Neutrophil (primary cell): ENCODE measurements around the gene COL8A2.

Source experiments
- H3K27ac ChIP-seq: fragments of 200-600 bp; sonication (generic); 2 replicates; pipeline ENCODE4 v1.5.1; 2016; ENCODE audit warnings: mild to moderate bottlenecking, moderate library complexity
- H3K27me3 ChIP-seq: fragments of 200-600 bp; sonication (generic); 2 replicates; pipeline ENCODE4 v1.6.0; 2016; ENCODE audit warnings: mild to moderate bottlenecking
- H3K36me3 ChIP-seq: fragments of 200-600 bp; sonication (generic); 2 replicates; pipeline ENCODE4 v1.5.1; 2017
- H3K4me1 ChIP-seq, 2 experiments: fragments of 200-600 bp in 1 of 2; sonication (generic) in 1 of 2; 1 replicate in 1 of 2; 2 replicates in 1 of 2; pipeline versions ENCODE4 v1.5.1 to v1.6.1; 2013 to 2016; ENCODE audit warnings: low read depth in 1 of 2, low read length in 1 of 2, mild to moderate bottlenecking in 1 of 2, moderate library complexity in 1 of 2; ENCODE audit not compliant: control insufficient read depth in 1 of 2, insufficient read depth in 1 of 2
- H3K4me3 ChIP-seq, 2 experiments: fragments of 200-600 bp in 1 of 2; sonication (generic) in 1 of 2; 1 replicate in 1 of 2; 2 replicates in 1 of 2; pipeline ENCODE4 v1.5.1; 2013 to 2016; ENCODE audit warnings: low read depth in 1 of 2, low read length in 1 of 2, mild to moderate bottlenecking in 1 of 2, moderate library complexity in 1 of 2
- H3K9me3 ChIP-seq: fragments of 200-600 bp; sonication (generic); 2 replicates; pipeline ENCODE4 v1.5.1; 2016
- TF ChIP-seq, protein P1 (sequence below): fragments of 200-600 bp; sonication (generic); IDR thresholded peaks from 2 replicates; pipeline ENCODE4 v1.5.1; 2016; ENCODE audit warnings: antibody characterized with exemption

Gene COL8A2

DNA sequence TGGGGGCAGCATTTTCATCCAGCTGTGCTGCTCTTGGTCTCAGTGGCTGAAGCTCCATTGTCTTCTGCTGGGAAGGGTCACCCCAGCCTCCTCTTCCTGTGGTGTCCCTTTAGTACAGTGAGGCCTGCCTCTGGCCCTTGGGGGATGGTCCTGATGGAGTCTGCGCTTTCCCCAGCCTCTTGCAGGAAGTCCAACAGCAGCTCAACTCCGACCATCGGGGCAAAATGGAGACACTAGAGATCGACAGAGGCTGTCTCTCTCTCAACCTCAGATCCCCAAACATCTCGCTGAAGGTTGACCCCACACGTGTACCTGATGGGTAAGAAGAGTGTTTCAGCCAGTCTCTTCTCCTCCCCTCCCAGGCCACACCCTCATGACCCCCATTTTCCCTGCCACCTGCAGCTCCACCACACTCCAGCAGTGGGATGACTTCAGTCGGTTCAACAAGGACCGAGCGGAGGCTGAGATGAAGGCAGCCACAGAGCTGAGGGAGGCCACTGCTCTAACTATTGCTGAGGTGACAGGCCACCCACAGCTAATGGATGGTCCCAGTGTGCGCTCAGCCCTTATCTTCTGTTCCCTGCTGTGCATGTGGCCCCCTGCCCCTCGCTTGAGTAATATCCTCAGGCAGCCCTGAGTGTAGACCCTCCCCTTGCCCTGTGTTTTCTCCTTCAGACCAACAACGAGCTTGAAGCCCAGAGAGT, 38.3 kb downstream of the COL8A2 start:
- Histone ChIP-seq H3K27me3 (peaks cover 22% of the 10 kb centered on the region), H3K9me3 (no peaks in the 10 kb centered on the region)
- TF ChIP-seq, protein P1, sequence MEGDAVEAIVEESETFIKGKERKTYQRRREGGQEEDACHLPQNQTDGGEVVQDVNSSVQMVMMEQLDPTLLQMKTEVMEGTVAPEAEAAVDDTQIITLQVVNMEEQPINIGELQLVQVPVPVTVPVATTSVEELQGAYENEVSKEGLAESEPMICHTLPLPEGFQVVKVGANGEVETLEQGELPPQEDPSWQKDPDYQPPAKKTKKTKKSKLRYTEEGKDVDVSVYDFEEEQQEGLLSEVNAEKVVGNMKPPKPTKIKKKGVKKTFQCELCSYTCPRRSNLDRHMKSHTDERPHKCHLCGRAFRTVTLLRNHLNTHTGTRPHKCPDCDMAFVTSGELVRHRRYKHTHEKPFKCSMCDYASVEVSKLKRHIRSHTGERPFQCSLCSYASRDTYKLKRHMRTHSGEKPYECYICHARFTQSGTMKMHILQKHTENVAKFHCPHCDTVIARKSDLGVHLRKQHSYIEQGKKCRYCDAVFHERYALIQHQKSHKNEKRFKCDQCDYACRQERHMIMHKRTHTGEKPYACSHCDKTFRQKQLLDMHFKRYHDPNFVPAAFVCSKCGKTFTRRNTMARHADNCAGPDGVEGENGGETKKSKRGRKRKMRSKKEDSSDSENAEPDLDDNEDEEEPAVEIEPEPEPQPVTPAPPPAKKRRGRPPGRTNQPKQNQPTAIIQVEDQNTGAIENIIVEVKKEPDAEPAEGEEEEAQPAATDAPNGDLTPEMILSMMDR: no peak

DNA sequence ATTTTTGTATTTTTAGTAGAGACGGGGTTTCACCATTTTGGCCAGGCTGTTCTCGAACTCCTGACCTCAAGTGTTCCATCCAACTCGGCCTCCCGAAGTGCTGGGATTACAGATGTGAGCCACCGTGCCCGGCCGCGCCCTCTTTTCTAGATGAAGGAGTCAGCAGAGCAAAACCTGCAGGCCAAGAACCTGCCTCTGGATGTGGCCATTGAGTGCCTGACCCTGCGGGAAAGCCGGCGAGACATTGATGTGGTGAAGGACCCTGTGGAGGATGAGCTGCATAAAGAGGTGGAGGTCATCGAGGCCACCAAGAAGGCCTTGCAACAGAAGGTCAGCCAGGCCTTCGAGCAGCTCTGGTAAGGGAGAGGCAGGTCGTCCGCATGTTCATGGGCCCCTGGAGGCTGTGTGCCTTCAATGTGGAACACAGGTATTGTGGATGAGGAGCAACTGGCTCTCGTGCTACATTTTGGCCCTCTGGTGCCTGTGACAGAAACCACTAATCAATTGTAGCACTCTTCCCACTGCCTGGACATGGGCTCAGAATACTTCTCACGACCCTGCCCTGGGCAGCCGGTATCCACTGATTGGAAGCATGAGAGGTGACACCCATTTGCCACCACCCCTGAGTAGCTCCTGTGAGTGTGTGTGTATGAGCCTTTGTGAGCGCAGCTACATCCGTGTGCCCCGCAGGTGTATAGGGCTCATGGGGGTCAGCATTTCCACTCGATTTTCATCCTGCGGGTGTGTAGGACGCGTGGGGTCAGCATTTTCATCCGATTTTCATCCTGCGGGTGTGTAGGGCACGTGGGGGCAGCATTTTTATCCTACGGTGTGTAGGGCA, 39.1 kb downstream of the COL8A2 start:
- Histone ChIP-seq H3K27ac (no peak overlapping the region), H3K4me1 (peaks cover 36 to 37% of the 10 kb centered on the region in 2 experiments)

More for the DNA sequence above, 38.3 kb downstream of the COL8A2 start:
- no peak overlapping the region for H3K27ac ChIP-seq
- no peak overlapping the region for H3K4me3 ChIP-seq
- H3K4me1 ChIP-seq: peaks cover 36 to 37% of the 10 kb centered on the region in 2 experiments
- H3K36me3 ChIP-seq: peaks cover 10% of the 10 kb centered on the region

DNA sequence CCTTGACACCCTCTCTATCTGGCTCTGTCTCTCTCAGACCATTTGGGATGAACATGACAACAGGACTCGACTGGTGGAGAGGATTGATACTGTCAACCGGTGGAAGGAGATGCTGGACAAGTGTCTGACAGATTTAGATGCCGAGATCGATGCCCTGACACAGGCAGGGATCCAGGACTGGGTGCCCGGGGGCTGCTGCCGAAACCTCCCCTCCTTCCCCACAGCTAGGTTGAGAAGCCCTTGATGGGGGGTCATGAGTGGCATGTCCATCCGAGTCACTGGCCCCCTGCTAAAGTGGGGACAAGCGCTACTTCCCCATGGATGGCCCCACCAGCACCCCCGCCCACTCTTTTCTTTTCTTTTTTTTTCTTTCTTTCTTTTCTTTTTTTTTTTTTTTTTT, 39.9 kb downstream of the COL8A2 start:
- no peak overlapping the region for H3K4me3 ChIP-seq
- peaks cover 32 to 35% of the 10 kb centered on the region in 2 experiments for H3K4me1 ChIP-seq
- H3K9me3 ChIP-seq: no peaks in the 10 kb centered on the region
- TF ChIP-seq, protein P1: no peak
- peaks cover 22% of the 10 kb centered on the region for H3K27me3 ChIP-seq
- no peaks in the 10 kb centered on the region for H3K36me3 ChIP-seq
- no peak overlapping the region for H3K27ac ChIP-seq

More for the DNA sequence above, 39.1 kb downstream of the COL8A2 start:
- no peak overlapping the region for H3K4me3 ChIP-seq
- TF ChIP-seq, protein P1: no peak
- no peaks in the 10 kb centered on the region for H3K9me3 ChIP-seq
- peaks cover 2% of the 10 kb centered on the region for H3K36me3 ChIP-seq
- peaks cover 22% of the 10 kb centered on the region for H3K27me3 ChIP-seq

DNA sequence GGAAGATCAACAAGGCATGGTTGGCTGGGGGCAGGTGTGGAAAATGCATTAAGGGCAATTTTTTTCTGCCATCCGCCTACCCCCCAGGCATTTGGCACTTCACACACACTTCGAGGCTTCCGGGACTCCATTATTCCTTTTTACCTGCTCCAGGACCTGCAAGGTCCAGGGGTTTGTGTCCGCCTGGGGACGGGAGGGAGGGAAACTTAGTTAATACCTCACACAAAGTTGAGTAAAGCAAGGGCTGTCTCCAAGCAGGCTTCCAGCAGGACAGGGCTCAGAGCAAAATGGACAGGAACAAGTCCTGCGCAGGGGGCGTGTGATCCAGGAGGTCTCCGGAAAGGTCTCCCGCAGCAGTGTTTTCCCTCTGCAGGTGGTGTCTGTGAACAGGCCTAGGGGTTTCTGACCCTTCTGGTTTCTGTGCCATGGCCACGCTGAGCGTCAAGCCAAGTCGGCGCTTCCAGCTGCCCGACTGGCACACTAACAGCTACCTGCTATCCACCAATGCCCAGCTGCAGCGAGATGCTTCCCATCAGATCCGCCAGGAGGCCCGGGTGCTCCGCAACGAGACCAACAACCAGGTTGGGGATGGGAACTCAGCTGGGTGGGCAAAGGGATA, 40.4 kb downstream of the COL8A2 start:
- Histone ChIP-seq H3K4me1 (peaks cover 27 to 30% of the 10 kb centered on the region in 2 experiments), H3K36me3 (no peaks in the 10 kb centered on the region), H3K9me3 (no peaks in the 10 kb centered on the region), H3K27ac (no peak overlapping the region), H3K27me3 (peaks cover 22% of the 10 kb centered on the region), H3K4me3 (peak overlapping the region; percentile 52 to 66)
- TF ChIP-seq, protein P1: no peak

DNA sequence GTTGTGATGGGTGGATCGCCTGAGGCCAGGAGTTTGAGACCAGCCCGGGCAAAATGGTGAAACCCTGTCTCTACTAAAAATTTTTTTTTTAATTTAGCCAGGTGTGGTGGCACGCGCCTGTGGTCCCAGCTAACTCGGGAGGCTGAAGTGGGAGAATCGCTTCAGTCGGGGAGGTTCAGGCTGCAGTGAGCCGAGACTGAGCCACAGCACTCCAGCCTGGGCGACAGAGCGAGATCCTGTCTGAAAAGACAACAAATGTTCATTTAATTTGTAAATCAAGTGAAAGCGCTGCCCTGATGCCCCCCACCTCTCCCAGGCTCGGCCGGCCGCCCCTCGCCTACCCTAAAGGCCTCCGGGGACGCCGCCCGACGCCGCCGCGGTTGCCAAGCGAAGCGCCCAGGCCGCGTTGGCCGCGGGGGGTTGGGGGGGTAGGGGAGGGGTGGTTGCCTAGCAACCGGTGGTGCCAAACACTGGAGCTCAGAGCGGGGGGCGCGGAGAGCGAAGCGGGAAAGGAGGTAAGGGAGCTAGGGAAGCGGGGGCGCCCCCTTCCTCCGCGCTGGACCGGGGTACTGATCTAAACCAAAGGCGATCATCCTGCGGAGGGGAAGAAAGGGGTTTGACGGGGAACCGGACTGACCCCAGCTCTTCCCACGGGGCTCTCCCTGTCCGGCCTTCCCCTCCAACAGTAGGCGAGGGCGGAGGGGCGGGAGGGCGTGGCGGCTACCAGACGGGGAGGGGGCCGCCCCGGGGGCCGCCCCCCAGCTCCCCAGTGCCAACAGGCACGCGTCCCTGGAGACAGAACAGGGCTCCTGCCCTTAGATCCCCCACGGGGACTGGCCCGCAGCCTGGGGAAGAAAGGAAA, 41.2 kb downstream of the COL8A2 start, which contains the start of gene TEKT2:
Gene TEKT2, plus strand, starts transcription at position 460 of the 862 bp plus-strand sequence. CDS start 828 bp downstream, outside the sequence.
- H3K9me3 ChIP-seq: no peaks in the 10 kb centered on the region
- H3K36me3 ChIP-seq: no peaks in the 10 kb centered on the region
- TF ChIP-seq, protein P1: no peak
- H3K4me3 ChIP-seq: peak within 1 kb of the TSS; percentile 52 to 66
- H3K27ac ChIP-seq: no peak within 1 kb of the TSS
- peaks cover 22 to 23% of the 10 kb centered on the region in 2 experiments for H3K4me1 ChIP-seq
- H3K27me3 ChIP-seq: peaks cover 22% of the 10 kb centered on the region
